IMR-90 (cell line): ENCODE results near the gene PXDC1. TPM values are rescaled to one million over a fixed set of nuclear protein-coding genes. Genes with fewer than 3 reads are reported as not detected.

Experiments used
- ATAC-seq: fragments of 200-7000 bp; cut with Tn5 transposase; 2 replicates; pipeline ENCODE4 v1.9.1; 2020; ENCODE audit warnings: low read depth, mild to moderate bottlenecking, moderate library complexity
- BruUV-seq: library from RNA; stranded (reverse); fragments of 400-500 nt; replicated peaks from 2 replicates; lab custom pipeline; 2021; lab: Mats Ljungman, UMichigan
- CTCF ChIA-PET: fragments of 300-600 bp; formaldehyde crosslinking; extraction: SDS; loops from one replicate; lab custom pipeline; 2021; ENCODE audit warnings: antibody characterized with exemption; lab: Yijun Ruan, JAX
- POLR2A ChIA-PET: fragments of 300-600 bp; sonication (Branson Sonifier 250); formaldehyde crosslinking; loops from one replicate; lab custom pipeline; 2022; ENCODE audit warnings: antibody characterized with exemption; ENCODE audit not compliant: unreplicated experiment; lab: Charles Lee
- DNase-seq: peaks from one replicate; pipeline ENCODE4 v3.0.0; 2013
- H2AFZ ChIP-seq: replicated peaks from 2 replicates; pipeline ENCODE3; 2013; ENCODE audit warnings: low read length, mild to moderate bottlenecking; ENCODE audit not compliant: poor library complexity
- H2AK5ac ChIP-seq: 2 replicates; pipeline ENCODE4 v1.6.1; 2013; ENCODE audit warnings: low read depth, low read length, inconsistent platforms
- H2AK9ac ChIP-seq: replicated peaks from 2 replicates; pipeline ENCODE3; 2013; ENCODE audit warnings: mild to moderate bottlenecking, low read depth, low read length, moderate library complexity; ENCODE audit not compliant: poor library complexity
- H2BK120ac ChIP-seq: 2 replicates; pipeline ENCODE4 v1.6.1; 2013; ENCODE audit warnings: low read depth, low read length, inconsistent platforms
- H2BK15ac ChIP-seq: 3 replicates; pipeline ENCODE4 v1.6.1; 2013; ENCODE audit warnings: low read depth, low read length, inconsistent platforms
- H2BK20ac ChIP-seq: 2 replicates; pipeline ENCODE4 v1.6.1; 2013; ENCODE audit warnings: low read depth, mild to moderate bottlenecking, inconsistent platforms, low read length, moderate library complexity
- H2BK5ac ChIP-seq: 2 replicates; pipeline ENCODE4 v1.6.1; 2013; ENCODE audit warnings: mild to moderate bottlenecking, low read depth, low read length, inconsistent platforms; ENCODE audit not compliant: poor library complexity, severe bottlenecking
- H3K14ac ChIP-seq: replicated peaks from 2 replicates; pipeline ENCODE4 v1.6.1; 2013; ENCODE audit warnings: low read depth, low read length, inconsistent platforms
- H3K18ac ChIP-seq: 2 replicates; pipeline ENCODE4 v1.6.1; 2013; ENCODE audit warnings: low read depth, low read length, control low read depth
- H3K23ac ChIP-seq: 2 replicates; pipeline ENCODE4 v1.6.1; 2013; ENCODE audit warnings: low read depth, low read length, inconsistent platforms
- H3K27ac ChIP-seq: 2 replicates; pipeline ENCODE4 v1.5.1; 2013; ENCODE audit warnings: mild to moderate bottlenecking, control low read depth, low read length; ENCODE audit not compliant: insufficient read depth
- H3K27me3 ChIP-seq: 2 replicates; pipeline ENCODE4 v1.6.1; 2013; ENCODE audit warnings: low read length; ENCODE audit not compliant: control insufficient read depth, insufficient read depth
- H3K36me3 ChIP-seq: 2 replicates; pipeline ENCODE4 v1.6.1; 2013; ENCODE audit warnings: low read length, mixed read lengths; ENCODE audit not compliant: control insufficient read depth, insufficient read depth
- H3K4ac ChIP-seq: 2 replicates; pipeline ENCODE4 v1.6.1; 2013; ENCODE audit warnings: low read depth, low read length, inconsistent platforms
- H3K4me1 ChIP-seq: 2 replicates; pipeline ENCODE4 v1.6.1; 2013; ENCODE audit warnings: low read length, mixed read lengths; ENCODE audit not compliant: control insufficient read depth, insufficient read depth
- H3K4me2 ChIP-seq: 2 replicates; pipeline ENCODE4 v1.6.1; 2013; ENCODE audit warnings: low read depth, mild to moderate bottlenecking, control low read depth, low read length, moderate library complexity
- H3K4me3 ChIP-seq: 2 replicates; pipeline ENCODE4 v1.5.1; 2013; ENCODE audit warnings: low read depth, mild to moderate bottlenecking, control low read depth, low read length, moderate library complexity; ENCODE audit not compliant: insufficient read depth
- H3K56ac ChIP-seq: 2 replicates; pipeline ENCODE4 v1.6.1; 2013; ENCODE audit warnings: low read length, inconsistent platforms; ENCODE audit not compliant: insufficient read depth; ENCODE audit errors: extremely low read depth
- H3K79me1 ChIP-seq, 2 experiments: 2 replicates each; pipeline ENCODE4 v1.6.1; 2013; ENCODE audit warnings: low read length in 2 of 2, inconsistent platforms in 1 of 2, low read depth in 1 of 2
- H3K9ac ChIP-seq: 2 replicates; pipeline ENCODE4 v1.6.1; 2013; ENCODE audit warnings: low read depth, low read length, control low read depth
- H3K9me1 ChIP-seq: 2 replicates; pipeline ENCODE4 v1.6.1; 2013; ENCODE audit warnings: low read length, inconsistent platforms; ENCODE audit not compliant: insufficient read depth
- H3K9me3 ChIP-seq: 2 replicates; pipeline ENCODE4 v1.6.1; 2013; ENCODE audit warnings: low read length; ENCODE audit not compliant: control insufficient read depth, insufficient read depth
- H4K20me1 ChIP-seq: 2 replicates; pipeline ENCODE4 v1.6.1; 2013; ENCODE audit warnings: low read length, inconsistent platforms; ENCODE audit not compliant: insufficient read depth
- H4K5ac ChIP-seq: 2 replicates; pipeline ENCODE4 v1.6.1; 2013; ENCODE audit warnings: mild to moderate bottlenecking, low read depth, low read length, control low read depth
- H4K8ac ChIP-seq, 2 experiments: 2 replicates each; pipeline ENCODE4 v1.6.1; 2013; ENCODE audit warnings: low read depth in 2 of 2, low read length in 2 of 2, control low read depth in 1 of 2, inconsistent platforms in 1 of 2
- H4K91ac ChIP-seq: 2 replicates; pipeline ENCODE4 v1.6.1; 2013; ENCODE audit warnings: low read depth, low read length, inconsistent platforms; ENCODE audit not compliant: insufficient read depth
- CEBPB ChIP-seq: IDR thresholded peaks from 2 replicates; pipeline ENCODE4 v1.6.1; 2012; ENCODE audit warnings: low read depth, low read length, improper control_type of control experiment
- ELK1 ChIP-seq: fragments of 150-350 bp; IDR thresholded peaks from 2 replicates; pipeline ENCODE4 v1.6.1; 2016; ENCODE audit warnings: low read depth, mild to moderate bottlenecking, low read length, moderate library complexity, borderline replicate concordance
- FOS ChIP-seq: fragments of 150-350 bp; IDR thresholded peaks from 2 replicates; pipeline ENCODE4 v1.6.1; 2016; ENCODE audit warnings: low read depth, low read length
- MAFK ChIP-seq: IDR thresholded peaks from 2 replicates; pipeline ENCODE4 v1.6.1; 2012; ENCODE audit warnings: low read depth, low read length, improper control_type of control experiment
- MAZ ChIP-seq: IDR thresholded peaks from 2 replicates; pipeline ENCODE4 v1.6.1; 2012; ENCODE audit warnings: low read depth, mild to moderate bottlenecking, low read length, improper control_type of control experiment, moderate library complexity, borderline replicate concordance
- MXI1 ChIP-seq: IDR thresholded peaks from 2 replicates; pipeline ENCODE4 v1.6.1; 2012; ENCODE audit warnings: low read depth, mild to moderate bottlenecking, low read length, moderate library complexity, borderline replicate concordance
- NFE2L2 ChIP-seq: fragments of 150-350 bp; IDR thresholded peaks from 2 replicates; pipeline ENCODE4 v1.6.1; 2016; ENCODE audit warnings: low read depth, mild to moderate bottlenecking, low read length
- POLR2A ChIP-seq: IDR thresholded peaks from 2 replicates; pipeline ENCODE4 v1.6.1; 2012; ENCODE audit warnings: mild to moderate bottlenecking, low read depth, low read length
- RAD21 ChIP-seq: IDR thresholded peaks from 2 replicates; pipeline ENCODE4 v1.6.1; 2012; ENCODE audit warnings: low read length, improper control_type of control experiment
- RCOR1 ChIP-seq: IDR thresholded peaks from 2 replicates; pipeline ENCODE4 v1.6.1; 2012; ENCODE audit warnings: mild to moderate bottlenecking, low read length, improper control_type of control experiment; ENCODE audit not compliant: insufficient replicate concordance
- SMC3 ChIP-seq: fragments of 150-350 bp; IDR thresholded peaks from 2 replicates; pipeline ENCODE4 v1.6.1; 2016; ENCODE audit warnings: low read depth, mild to moderate bottlenecking, antibody characterized with exemption, low read length, moderate library complexity
- USF2 ChIP-seq: fragments of 150-350 bp; IDR thresholded peaks from 2 replicates; pipeline ENCODE4 v1.6.1; 2017; ENCODE audit warnings: mild to moderate bottlenecking, antibody characterized with exemption, low read length, low read depth
- WGBS, 2 experiments: methylation state at CpG; one replicate each; pipeline versions ENCODE4 v1.1.5 to v1.1.7; 2013; ENCODE audit warnings: missing lambda C conversion rate in 2 of 2; ENCODE audit not compliant: insufficient read length in 1 of 2; ENCODE audit errors: extremely low coverage in 2 of 2; 5-methylcytosine and 5-hydroxymethylcytosine counted together
- dilution Hi-C: fragments of 300-500 bp; cut with HindIII; formaldehyde crosslinking; loops from one replicate; pipeline ENCODE4 v1.14.3; 2018; ENCODE audit warnings: low sequenced_read_pairs; ENCODE audit not compliant: unreplicated experiment
- in situ Hi-C: fragments of 300-500 bp; cut with MboI; formaldehyde crosslinking; loops from 3 replicates; pipeline ENCODE4 v1.14.3; 2019; ENCODE audit warnings: low sequenced_read_pairs, inconsistent platforms, mixed read lengths
- intact Hi-C: fragments of 100-400 bp; cut with micrococcal nuclease; formaldehyde crosslinking; loops from 2 replicates; pipeline ENCODE4 v1.10.0; 2022
- polyA plus RNA-seq, 3 experiments: library from polyadenylated mRNA; depleted of rRNA; stranded (reverse); fragments of >200 nt; gene quantifications; 2 replicates each; pipeline ENCODE4 v1.2.3, GENCODE V29; 2012; ENCODE audit warnings: low replicate concordance in 1 of 3
- total RNA-seq: library from RNA; depleted of rRNA; stranded (reverse); fragments of >200 nt; gene quantifications from 2 replicates; pipeline ENCODE4 v1.2.3, GENCODE V29; 2012

PXDC1 gene
- total and polyA plus RNA-seq, 2 of the 4 experiments (the other 2 are of a cell fraction), result 63.3 to 72.2 TPM

DNA sequence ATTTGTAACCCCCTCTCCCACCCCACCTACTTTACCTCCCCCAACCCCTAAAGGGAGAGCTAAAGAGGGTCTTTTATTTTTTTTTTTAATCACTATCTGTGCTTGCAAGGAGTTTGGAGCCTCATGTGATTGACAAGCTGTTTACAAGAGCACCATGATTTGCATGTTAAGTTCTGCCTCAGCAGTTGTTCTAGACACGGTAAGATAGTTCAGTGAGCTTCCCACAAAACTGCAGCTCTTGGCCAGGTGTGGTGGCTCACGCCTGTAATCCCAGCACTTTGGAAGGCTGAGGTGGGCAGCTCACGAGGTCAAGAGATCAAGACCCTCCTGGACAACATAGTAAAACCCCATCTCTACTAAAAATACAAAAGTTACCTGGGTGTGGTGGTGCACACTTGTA lies 5.0 kb upstream of the PXDC1 start:
- Histone ChIP-seq H4K20me1 (no peaks in the 10 kb centered on the region), H3K27ac (no peak overlapping the region), H3K4me2 (no peak overlapping the region), H2AFZ (no peak overlapping the region), H4K8ac (no peak overlapping the region), H2BK120ac (no peak overlapping the region), H2AK9ac (no peak overlapping the region), H3K9me3 (no peaks in the 10 kb centered on the region), H4K91ac (no peak overlapping the region), H3K4me3 (no peak overlapping the region), H2BK20ac (no peak overlapping the region), H3K27me3 (no peaks in the 10 kb centered on the region), H2AK5ac (no peak overlapping the region), H3K23ac (no peak overlapping the region), H3K14ac (no peak overlapping the region), H3K9me1 (peaks cover 10% of the 10 kb centered on the region), H3K18ac (no peak overlapping the region), H2BK5ac (no peak overlapping the region), H4K5ac (no peak overlapping the region), H3K79me1 (peaks cover 8 to 15% of the 10 kb centered on the region in 2 experiments; a peak in 3 of 4 replicates), H3K36me3 (no peaks in the 10 kb centered on the region), H3K4ac (no peak overlapping the region), H3K4me1 (peaks cover 8% of the 10 kb centered on the region), H2BK15ac (no peak overlapping the region), H3K56ac (no peak overlapping the region), H3K9ac (no peak overlapping the region)
- ChIA-PET POLR2A (interaction anchor here (0.6 kb wide), 1 partner anchor 13 kb away, joined by 3 read pairs; no protein-coding TSS in a partner anchor), CTCF (no interaction called here)
- DNase-seq (no peak), ATAC-seq (no peak)
- intact Hi-C loops, result no loop called here
- dilution Hi-C loops, result no loop called here
- no TSS peak for BruUV-seq
- in situ Hi-C loops, result loop anchor here (10.0 kb wide), 1 partner anchor 48 kb away; no protein-coding TSS in a partner anchor
- TF ChIP-seq FOS, result no peak
- no peak for TF ChIP-seq SMC3
- TF ChIP-seq CEBPB, result no peak
- TF ChIP-seq NFE2L2, result no peak
- TF ChIP-seq RAD21, result no peak
- no peak for TF ChIP-seq ELK1
- TF ChIP-seq POLR2A, result no peak
- TF ChIP-seq MXI1, result no peak
- TF ChIP-seq MAFK, result no peak
- no peak for TF ChIP-seq USF2
- no peak for TF ChIP-seq MAZ
- TF ChIP-seq RCOR1, result no peak
- WGBS, 2 experiments, result 43% methylated on average over 1 of the region's 3 CpGs; no CpG with 5 or more reads in 1 of the 2 experiments
